HEK293 (cell line): ENCODE data around the gene GSAP.
A peak's percentile ranks its signal among the peaks of the same experiment; 100 is the strongest.

Experiments used
- BCL11A ChIP-seq: fragments of 450-650 bp; formaldehyde crosslinking; IDR thresholded peaks from 2 replicates; pipeline ENCODE4 v1.5.1; 2016; ENCODE audit warnings: low read depth, missing biosample characterization, missing genetic modification characterization
- ZBTB8A ChIP-seq: fragments of 450-650 bp; formaldehyde crosslinking; IDR thresholded peaks from 2 replicates; pipeline ENCODE4 v1.5.1; 2016; ENCODE audit warnings: missing biosample characterization, missing genetic modification characterization
- ZNF274 ChIP-seq, 2 experiments: fragments of 200-500 bp in 1 of 2; fragments of 450-650 bp in 1 of 2; sonication (Bioruptor generic) in 1 of 2; formaldehyde crosslinking in 1 of 2; IDR thresholded peaks; 2 replicates each; pipeline versions ENCODE4 v1.5.1 to v1.6.1; 2014 to 2016; ENCODE audit warnings: borderline replicate concordance in 1 of 2, inconsistent platforms in 1 of 2, low read length in 1 of 2, missing biosample characterization in 1 of 2, missing genetic modification characterization in 1 of 2
- ZSCAN30 ChIP-seq: fragments of 450-650 bp; IDR thresholded peaks from 2 replicates; pipeline ENCODE4 v1.5.1; 2018; ENCODE audit warnings: missing biosample characterization, mild to moderate bottlenecking, missing genetic modification characterization, moderate library complexity
- TF ChIP-seq, protein P1 (sequence below): fragments of 450-650 bp; formaldehyde crosslinking; IDR thresholded peaks from 2 replicates; pipeline ENCODE4 v1.5.1; 2016; ENCODE audit warnings: missing biosample characterization, missing genetic modification characterization
- TF ChIP-seq, protein P2 (sequence below): fragments of 450-650 bp; formaldehyde crosslinking; IDR thresholded peaks from 2 replicates; pipeline ENCODE4 v1.5.1; 2016; ENCODE audit warnings: missing biosample characterization, missing genetic modification characterization
- TF ChIP-seq, protein P3 (sequence below): fragments of 450-650 bp; formaldehyde crosslinking; IDR thresholded peaks from 2 replicates; pipeline ENCODE4 v1.5.1; 2016; ENCODE audit warnings: missing biosample characterization, missing genetic modification characterization

DNA sequence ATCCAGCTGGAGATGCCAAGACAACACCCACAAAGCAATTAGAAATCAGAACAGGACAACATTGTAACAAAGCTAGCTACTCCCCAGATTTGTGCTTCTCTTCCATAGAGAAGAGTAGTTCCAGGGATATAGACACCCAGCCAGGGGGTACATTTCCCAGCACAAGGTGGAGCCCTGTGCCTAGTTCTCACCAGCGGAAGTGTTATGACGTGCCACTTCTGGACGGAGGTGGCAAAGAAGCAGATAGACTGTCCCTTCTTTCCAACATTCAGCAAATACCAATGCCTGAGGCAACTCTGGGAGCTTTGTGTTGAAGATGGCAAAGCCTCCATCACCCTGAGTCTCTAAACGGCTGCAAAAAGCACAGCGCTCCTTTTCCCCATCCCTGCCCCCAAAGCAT lies 23.4 kb upstream of the GSAP start:
- TF ChIP-seq ZBTB8A: no peak
- no peak for TF ChIP-seq ZNF274 (IDR thresholded peaks at IDR 0.05; ENCODE audit: low read length)
- TF ChIP-seq ZNF274 (tag by site-specific recombination; IDR thresholded peaks at IDR 0.05; ENCODE audit: borderline replicate concordance): no peak
- TF ChIP-seq, protein P1, sequence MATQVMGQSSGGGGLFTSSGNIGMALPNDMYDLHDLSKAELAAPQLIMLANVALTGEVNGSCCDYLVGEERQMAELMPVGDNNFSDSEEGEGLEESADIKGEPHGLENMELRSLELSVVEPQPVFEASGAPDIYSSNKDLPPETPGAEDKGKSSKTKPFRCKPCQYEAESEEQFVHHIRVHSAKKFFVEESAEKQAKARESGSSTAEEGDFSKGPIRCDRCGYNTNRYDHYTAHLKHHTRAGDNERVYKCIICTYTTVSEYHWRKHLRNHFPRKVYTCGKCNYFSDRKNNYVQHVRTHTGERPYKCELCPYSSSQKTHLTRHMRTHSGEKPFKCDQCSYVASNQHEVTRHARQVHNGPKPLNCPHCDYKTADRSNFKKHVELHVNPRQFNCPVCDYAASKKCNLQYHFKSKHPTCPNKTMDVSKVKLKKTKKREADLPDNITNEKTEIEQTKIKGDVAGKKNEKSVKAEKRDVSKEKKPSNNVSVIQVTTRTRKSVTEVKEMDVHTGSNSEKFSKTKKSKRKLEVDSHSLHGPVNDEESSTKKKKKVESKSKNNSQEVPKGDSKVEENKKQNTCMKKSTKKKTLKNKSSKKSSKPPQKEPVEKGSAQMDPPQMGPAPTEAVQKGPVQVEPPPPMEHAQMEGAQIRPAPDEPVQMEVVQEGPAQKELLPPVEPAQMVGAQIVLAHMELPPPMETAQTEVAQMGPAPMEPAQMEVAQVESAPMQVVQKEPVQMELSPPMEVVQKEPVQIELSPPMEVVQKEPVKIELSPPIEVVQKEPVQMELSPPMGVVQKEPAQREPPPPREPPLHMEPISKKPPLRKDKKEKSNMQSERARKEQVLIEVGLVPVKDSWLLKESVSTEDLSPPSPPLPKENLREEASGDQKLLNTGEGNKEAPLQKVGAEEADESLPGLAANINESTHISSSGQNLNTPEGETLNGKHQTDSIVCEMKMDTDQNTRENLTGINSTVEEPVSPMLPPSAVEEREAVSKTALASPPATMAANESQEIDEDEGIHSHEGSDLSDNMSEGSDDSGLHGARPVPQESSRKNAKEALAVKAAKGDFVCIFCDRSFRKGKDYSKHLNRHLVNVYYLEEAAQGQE (tag by site-specific recombination): no peak
- TF ChIP-seq, protein P2, sequence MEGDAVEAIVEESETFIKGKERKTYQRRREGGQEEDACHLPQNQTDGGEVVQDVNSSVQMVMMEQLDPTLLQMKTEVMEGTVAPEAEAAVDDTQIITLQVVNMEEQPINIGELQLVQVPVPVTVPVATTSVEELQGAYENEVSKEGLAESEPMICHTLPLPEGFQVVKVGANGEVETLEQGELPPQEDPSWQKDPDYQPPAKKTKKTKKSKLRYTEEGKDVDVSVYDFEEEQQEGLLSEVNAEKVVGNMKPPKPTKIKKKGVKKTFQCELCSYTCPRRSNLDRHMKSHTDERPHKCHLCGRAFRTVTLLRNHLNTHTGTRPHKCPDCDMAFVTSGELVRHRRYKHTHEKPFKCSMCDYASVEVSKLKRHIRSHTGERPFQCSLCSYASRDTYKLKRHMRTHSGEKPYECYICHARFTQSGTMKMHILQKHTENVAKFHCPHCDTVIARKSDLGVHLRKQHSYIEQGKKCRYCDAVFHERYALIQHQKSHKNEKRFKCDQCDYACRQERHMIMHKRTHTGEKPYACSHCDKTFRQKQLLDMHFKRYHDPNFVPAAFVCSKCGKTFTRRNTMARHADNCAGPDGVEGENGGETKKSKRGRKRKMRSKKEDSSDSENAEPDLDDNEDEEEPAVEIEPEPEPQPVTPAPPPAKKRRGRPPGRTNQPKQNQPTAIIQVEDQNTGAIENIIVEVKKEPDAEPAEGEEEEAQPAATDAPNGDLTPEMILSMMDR (tag by site-specific recombination): peak; percentile 55
- TF ChIP-seq BCL11A: no peak
- TF ChIP-seq, protein P3, sequence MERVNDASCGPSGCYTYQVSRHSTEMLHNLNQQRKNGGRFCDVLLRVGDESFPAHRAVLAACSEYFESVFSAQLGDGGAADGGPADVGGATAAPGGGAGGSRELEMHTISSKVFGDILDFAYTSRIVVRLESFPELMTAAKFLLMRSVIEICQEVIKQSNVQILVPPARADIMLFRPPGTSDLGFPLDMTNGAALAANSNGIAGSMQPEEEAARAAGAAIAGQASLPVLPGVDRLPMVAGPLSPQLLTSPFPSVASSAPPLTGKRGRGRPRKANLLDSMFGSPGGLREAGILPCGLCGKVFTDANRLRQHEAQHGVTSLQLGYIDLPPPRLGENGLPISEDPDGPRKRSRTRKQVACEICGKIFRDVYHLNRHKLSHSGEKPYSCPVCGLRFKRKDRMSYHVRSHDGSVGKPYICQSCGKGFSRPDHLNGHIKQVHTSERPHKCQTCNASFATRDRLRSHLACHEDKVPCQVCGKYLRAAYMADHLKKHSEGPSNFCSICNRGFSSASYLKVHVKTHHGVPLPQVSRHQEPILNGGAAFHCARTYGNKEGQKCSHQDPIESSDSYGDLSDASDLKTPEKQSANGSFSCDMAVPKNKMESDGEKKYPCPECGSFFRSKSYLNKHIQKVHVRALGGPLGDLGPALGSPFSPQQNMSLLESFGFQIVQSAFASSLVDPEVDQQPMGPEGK (tag by site-specific recombination): no peak
- TF ChIP-seq ZSCAN30: no peak
